Measurements from ENCODE around the gene IRX5.

The IRX5 gene

GRCh38 chr16:54937671-54938211, 7.1 kb downstream of the IRX5 start:
- Histone ChIP-seq H3K4me1 (ENCODE audit: control insufficient read depth, low read length) (no peaks in the 10 kb centered on the region), H3K27ac (ENCODE audit: low read depth, low read length) (no peak overlapping the region), H3F3A (ENCODE audit: control insufficient read depth, insufficient read depth) (no peaks in the 10 kb centered on the region), H3K79me2 (ENCODE audit: control insufficient read depth, low read length) (no peaks in the 10 kb centered on the region), H3K4me2 (ENCODE audit: low read length) (no peak overlapping the region), H4K20me1 (ENCODE audit: control insufficient read depth, insufficient read depth, low read depth, low read length) (no peaks in the 10 kb centered on the region), H3K4me3 (ENCODE audit: low read length) (no peak overlapping the region), H3K9me3 (ENCODE audit: control insufficient read depth, insufficient read depth, low read length) (peaks cover 5% of the 10 kb centered on the region; the same call in 1 of the 2 replicates), H3K9me2 (replicated peaks; ENCODE audit: control insufficient read depth, low read length) (no peaks in the 10 kb centered on the region), H3K36me3 (ENCODE audit: control insufficient read depth, low read length) (no peaks in the 10 kb centered on the region), H3K27me3 (ENCODE audit: control insufficient read depth, low read length) (no peaks in the 10 kb centered on the region)
- TF ChIP-seq EZH2phosphoT487 (IDR thresholded peaks at IDR 0.05; ENCODE audit: borderline replicate concordance, low read length), result no peak
- no peak for TF ChIP-seq CTCF (IDR thresholded peaks at IDR 0.05; ENCODE audit: low read depth, low read length, poor library complexity, severe bottlenecking)

- no peaks in the 10 kb centered on the region for H3K4me1 ChIP-seq (ENCODE audit: control insufficient read depth, low read length)
- H3K9me2 ChIP-seq (replicated peaks; ENCODE audit: control insufficient read depth, low read length), result no peaks in the 10 kb centered on the region
- no peak overlapping the region for H3K4me2 ChIP-seq (ENCODE audit: low read length)
- no peaks in the 10 kb centered on the region for H3K36me3 ChIP-seq (ENCODE audit: control insufficient read depth, low read length)
- no peak for TF ChIP-seq EZH2phosphoT487 (IDR thresholded peaks at IDR 0.05; ENCODE audit: borderline replicate concordance, low read length)
- no peak for TF ChIP-seq CTCF (IDR thresholded peaks at IDR 0.05; ENCODE audit: low read depth, low read length, poor library complexity, severe bottlenecking)
- no peaks in the 10 kb centered on the region for H3F3A ChIP-seq (ENCODE audit: control insufficient read depth, insufficient read depth)
- no peak overlapping the region for H3K27ac ChIP-seq (ENCODE audit: low read depth, low read length)
- no peaks in the 10 kb centered on the region for H4K20me1 ChIP-seq (ENCODE audit: control insufficient read depth, insufficient read depth, low read depth, low read length)
- H3K4me3 ChIP-seq (ENCODE audit: low read length), result no peak overlapping the region
- H3K27me3 ChIP-seq (ENCODE audit: control insufficient read depth, low read length), result no peaks in the 10 kb centered on the region
- peaks cover 5% of the 10 kb centered on the region; the same call in 1 of the 2 replicates for H3K9me3 ChIP-seq (ENCODE audit: control insufficient read depth, insufficient read depth, low read length)
- H3K79me2 ChIP-seq (ENCODE audit: control insufficient read depth, low read length), result no peaks in the 10 kb centered on the region
These were observed 7.8 kb downstream of the IRX5 start for GRCh38 chr16:54938212-54939028.

GRCh38 chr16:54939029-54939346, 8.3 kb downstream of the IRX5 start:
- no peaks in the 10 kb centered on the region for H3K4me1 ChIP-seq (ENCODE audit: control insufficient read depth, low read length)
- H3K9me3 ChIP-seq (ENCODE audit: control insufficient read depth, insufficient read depth, low read length), result peaks cover 5% of the 10 kb centered on the region; the same call in 1 of the 2 replicates
- H3K27me3 ChIP-seq (ENCODE audit: control insufficient read depth, low read length), result no peaks in the 10 kb centered on the region
- H3F3A ChIP-seq (ENCODE audit: control insufficient read depth, insufficient read depth), result no peaks in the 10 kb centered on the region
- no peaks in the 10 kb centered on the region for H3K9me2 ChIP-seq (replicated peaks; ENCODE audit: control insufficient read depth, low read length)
- H4K20me1 ChIP-seq (ENCODE audit: control insufficient read depth, insufficient read depth, low read depth, low read length), result no peaks in the 10 kb centered on the region
- H3K4me2 ChIP-seq (ENCODE audit: low read length), result no peak overlapping the region
- no peaks in the 10 kb centered on the region for H3K36me3 ChIP-seq (ENCODE audit: control insufficient read depth, low read length)
- no peaks in the 10 kb centered on the region for H3K79me2 ChIP-seq (ENCODE audit: control insufficient read depth, low read length)
- no peak for TF ChIP-seq CTCF (IDR thresholded peaks at IDR 0.05; ENCODE audit: low read depth, low read length, poor library complexity, severe bottlenecking)
- no peak for TF ChIP-seq EZH2phosphoT487 (IDR thresholded peaks at IDR 0.05; ENCODE audit: borderline replicate concordance, low read length)
- no peak overlapping the region for H3K27ac ChIP-seq (ENCODE audit: low read depth, low read length)
- no peak overlapping the region for H3K4me3 ChIP-seq (ENCODE audit: low read length)
